PC-9 (cell line): ENCODE measurements around the gene ACTR10. TPM values are rescaled to one million over a fixed set of nuclear protein-coding genes. Genes with fewer than 3 reads are reported as not detected.

Experiments
- BruUV-seq: library from RNA; stranded (reverse); fragments of 400-500 nt; replicated peaks from 2 replicates; lab custom pipeline; 2021; lab: Mats Ljungman, UMichigan
- CTCF ChIA-PET: fragments of 300-600 bp; sonication (Branson Sonifier 250); formaldehyde crosslinking; loops from one replicate; lab custom pipeline; 2022; ENCODE audit warnings: antibody characterized with exemption; lab: Charles Lee
- POLR2A ChIA-PET: fragments of 300-600 bp; sonication (Branson Sonifier 250); formaldehyde crosslinking; loops from one replicate; lab custom pipeline; 2022; ENCODE audit warnings: antibody characterized with exemption; ENCODE audit not compliant: unreplicated experiment; lab: Charles Lee
- DNase-seq, 2 experiments: peaks; one replicate each; pipeline versions ENCODE4 v3.0.0 to v3.0.0-alpha.2; 2015 to 2022; ENCODE audit warnings: mixed read lengths in 1 of 2
- H2AFZ ChIP-seq: fragments of 200-600 bp; sonication (generic); 2 replicates; pipeline ENCODE4 v1.8.1; 2017; ENCODE audit warnings: antibody characterized with exemption
- H3F3A ChIP-seq: fragments of 200-600 bp; sonication (generic); 2 replicates; pipeline ENCODE4 v1.8.1; 2017; ENCODE audit warnings: antibody characterized with exemption, mild to moderate bottlenecking, low read depth; ENCODE audit not compliant: insufficient read depth
- H3K27ac ChIP-seq: fragments of 200-600 bp; sonication (generic); 2 replicates; pipeline ENCODE4 v1.6.1; 2016; ENCODE audit warnings: mixed run types
- H3K27me3 ChIP-seq: fragments of 200-600 bp; sonication (generic); 2 replicates; pipeline ENCODE4 v1.6.1; 2016; ENCODE audit warnings: low read depth, mixed run types; ENCODE audit not compliant: insufficient read depth
- H3K36me3 ChIP-seq: fragments of 200-600 bp; sonication (generic); 2 replicates; pipeline ENCODE4 v1.6.1; 2016; ENCODE audit warnings: low read depth, mixed run types
- H3K4me1 ChIP-seq: fragments of 200-600 bp; sonication (generic); replicated peaks from 2 replicates; pipeline ENCODE4 v1.6.1; 2016; ENCODE audit warnings: mixed run types; ENCODE audit not compliant: insufficient read depth
- H3K4me2 ChIP-seq: fragments of 200-600 bp; sonication (generic); 2 replicates; pipeline ENCODE4 v1.6.1; 2017; ENCODE audit warnings: mixed run types
- H3K4me3 ChIP-seq: fragments of 200-600 bp; sonication (generic); 2 replicates; pipeline ENCODE4 v1.6.1; 2016; ENCODE audit warnings: mixed run types
- H3K79me2 ChIP-seq: fragments of 200-600 bp; sonication (generic); 2 replicates; pipeline ENCODE4 v1.6.1; 2017; ENCODE audit warnings: low read depth, mixed run types
- H3K9me2 ChIP-seq: fragments of 200-600 bp; sonication (generic); 2 replicates; pipeline ENCODE4 v1.8.1; 2017; ENCODE audit warnings: mild to moderate bottlenecking; ENCODE audit not compliant: insufficient read depth
- H3K9me3 ChIP-seq: fragments of 200-600 bp; sonication (generic); 2 replicates; pipeline ENCODE4 v1.8.1; 2016; ENCODE audit warnings: low read depth; ENCODE audit not compliant: insufficient read depth
- H4K20me1 ChIP-seq: fragments of 200-600 bp; sonication (generic); 2 replicates; pipeline ENCODE4 v1.8.1; 2017; ENCODE audit not compliant: insufficient read depth
- CTCF ChIP-seq: fragments of 200-600 bp; sonication (generic); conservative IDR thresholded peaks from 2 replicates; pipeline ENCODE4 v1.6.1; 2017; ENCODE audit warnings: mixed run types, antibody characterized with exemption, mild to moderate bottlenecking, moderate library complexity
- EZH2 ChIP-seq: fragments of 200-600 bp; sonication (generic); IDR thresholded peaks from 2 replicates; pipeline ENCODE4 v1.8.0; 2017; ENCODE audit warnings: antibody characterized with exemption, low read depth
- intact Hi-C: fragments of 100-400 bp; cut with micrococcal nuclease; formaldehyde crosslinking; loops from one replicate; pipeline ENCODE4 v1.10.0; 2022; ENCODE audit not compliant: unreplicated experiment
- total RNA-seq: library from RNA; stranded (reverse); gene quantifications from 2 replicates; pipeline ENCODE4 v1.2.3, GENCODE V29; 2021

The ACTR10 gene
- total RNA-seq, 1 experiment from 2014 or later, result 36.3 TPM

GRCh38 chr14:58244556-58245387, 44.8 kb downstream of the ACTR10 start, which contains the start of gene PSMA3:
TSS of gene PSMA3 (plus strand) at chr14:58244843. CDS start at chr14:58244921, 78 bp downstream.
- peaks cover 16% of the 10 kb centered on the region for H3K36me3 ChIP-seq
- peak within 1 kb of the TSS; percentile 97 for H3K27ac ChIP-seq
- no peak for TF ChIP-seq CTCF
- no peak for TF ChIP-seq EZH2
- ChIA-PET CTCF (no interaction called here), POLR2A (interaction anchor here (0.5 to 1.3 kb wide), 8 partner anchors 8 to 1658 kb away, joined by 3 to 14 read pairs (median 6); partner anchors contain the start of genes ACTR10 and ARID4A)
- H3K4me3 ChIP-seq, result peak within 1 kb of the TSS; percentile 87
- H3K27me3 ChIP-seq, result no peaks in the 10 kb centered on the region
- peak within 1 kb of the TSS; percentile 90 for H2AFZ ChIP-seq
- H3K79me2 ChIP-seq, result peaks cover 48% of the 10 kb centered on the region
- peak; percentile 93 to 96 for DNase-seq
- H3K4me2 ChIP-seq, result peak within 1 kb of the TSS; percentile 90
- intact Hi-C loops, result loop anchor here (1.0 to 10.0 kb wide), 3 partner anchors 44 to 140 kb away; partner anchors contain the start of genes ACTR10 and ARID4A
- peaks cover 22% of the 10 kb centered on the region for H3F3A ChIP-seq
- H4K20me1 ChIP-seq, result peaks cover 28% of the 10 kb centered on the region
- BruUV-seq, result TSS peak; percentile 88
- no peaks in the 10 kb centered on the region for H3K9me2 ChIP-seq
- H3K4me1 ChIP-seq, result peaks cover 28% of the 10 kb centered on the region
- no peaks in the 10 kb centered on the region for H3K9me3 ChIP-seq

- Histone ChIP-seq H3K4me2 (peak overlapping the region; percentile 86), H3K79me2 (peaks cover 56% of the 10 kb centered on the region), H3K4me1 (peaks cover 28% of the 10 kb centered on the region), H3K4me3 (peak overlapping the region; percentile 87), H3F3A (peaks cover 24% of the 10 kb centered on the region), H4K20me1 (peaks cover 34% of the 10 kb centered on the region), H3K9me2 (no peaks in the 10 kb centered on the region), H3K36me3 (peaks cover 21% of the 10 kb centered on the region), H2AFZ (peak overlapping the region; percentile 89), H3K27ac (peak overlapping the region; percentile 97), H3K27me3 (no peaks in the 10 kb centered on the region), H3K9me3 (no peaks in the 10 kb centered on the region)
- intact Hi-C loops, result loop anchor here (2.0 to 10.0 kb wide), 2 partner anchors 45 to 141 kb away; partner anchors contain the start of gene ACTR10
- no TSS peak for BruUV-seq
- ChIA-PET CTCF (no interaction called here), POLR2A (no interaction called here)
- no peak for TF ChIP-seq EZH2
- TF ChIP-seq CTCF, result no peak
- DNase-seq, result no peak
Observed at GRCh38 chr14:58245562-58245961, 45.6 kb downstream of the ACTR10 start.

GRCh38 chr14:58249611-58250010, 49.7 kb downstream of the ACTR10 start:
- H4K20me1 ChIP-seq, result peaks cover 56% of the 10 kb centered on the region
- peaks cover 33% of the 10 kb centered on the region for H3F3A ChIP-seq
- H3K36me3 ChIP-seq, result peaks cover 45% of the 10 kb centered on the region
- H3K4me3 ChIP-seq, result no peak overlapping the region
- no peak overlapping the region for H3K4me2 ChIP-seq
- H3K9me2 ChIP-seq, result no peaks in the 10 kb centered on the region
- ChIA-PET CTCF (no interaction called here), POLR2A (no interaction called here)
- intact Hi-C loops, result loop anchor here (10.0 kb wide), 1 partner anchor 145 kb away; no protein-coding TSS in a partner anchor
- H3K79me2 ChIP-seq, result peaks cover 88% of the 10 kb centered on the region
- TF ChIP-seq CTCF (no peak), EZH2 (no peak)
- DNase-seq, result no peak
- no TSS peak for BruUV-seq
- peaks cover 18% of the 10 kb centered on the region for H3K4me1 ChIP-seq
- no peak overlapping the region for H2AFZ ChIP-seq
- no peaks in the 10 kb centered on the region for H3K9me3 ChIP-seq
- H3K27ac ChIP-seq, result no peak overlapping the region
- no peaks in the 10 kb centered on the region for H3K27me3 ChIP-seq
